CD14-positive monocyte (primary cell): Measurements from ENCODE around the gene CLDN6. TPM values are rescaled to one million over a fixed set of nuclear protein-coding genes. Genes with fewer than 3 reads are reported as not detected.

ENCODE experiments used
- DNase-seq, 3 donors: peaks; one replicate each; pipeline ENCODE4 v3.0.0-alpha.2; 2011 to 2022
- H2AFZ ChIP-seq: 2 replicates; pipeline ENCODE4 v1.6.0; 2012; ENCODE audit warnings: mild to moderate bottlenecking, low read depth, low read length, inconsistent platforms; ENCODE audit not compliant: insufficient read depth, poor library complexity, severe bottlenecking
- H3K27ac ChIP-seq, 2 donors: 1 replicate in 1 of 2; 2 replicates in 1 of 2; pipeline ENCODE4 v1.5.1; 2012 to 2013; ENCODE audit warnings: low read length in 2 of 2, control low read depth in 1 of 2, inconsistent platforms in 1 of 2, low read depth in 1 of 2, mild to moderate bottlenecking in 1 of 2
- H3K27me3 ChIP-seq, 2 donors: one replicate each; pipeline versions ENCODE4 v1.6.0 to v1.6.1; 2011 to 2013; ENCODE audit warnings: low read length in 2 of 2; ENCODE audit not compliant: control insufficient read depth in 2 of 2, insufficient read depth in 2 of 2
- H3K36me3 ChIP-seq, 2 donors: replicated peaks in 1 of 2; 1 replicate in 1 of 2; 2 replicates in 1 of 2; pipeline versions ENCODE4 v1.5.1 to v1.6.1; 2012 to 2013; ENCODE audit warnings: low read length in 2 of 2, control low read depth in 1 of 2, inconsistent platforms in 1 of 2, mild to moderate bottlenecking in 1 of 2; ENCODE audit not compliant: insufficient read depth in 2 of 2, control insufficient read depth in 1 of 2
- H3K4me1 ChIP-seq, 2 donors: 1 replicate in 1 of 2; 2 replicates in 1 of 2; pipeline versions ENCODE4 v1.5.1 to v1.6.1; 2012 to 2013; ENCODE audit warnings: low read length in 2 of 2, control low read depth in 1 of 2, inconsistent platforms in 1 of 2, mild to moderate bottlenecking in 1 of 2, moderate library complexity in 1 of 2; ENCODE audit not compliant: insufficient read depth in 2 of 2, control insufficient read depth in 1 of 2
- H3K4me2 ChIP-seq: replicated peaks from 2 replicates; pipeline ENCODE3; 2012; ENCODE audit warnings: low read length, moderate library complexity, mild to moderate bottlenecking; ENCODE audit not compliant: poor library complexity, severe bottlenecking; ENCODE audit errors: extremely low read depth
- H3K4me3 ChIP-seq, 3 experiments: fragments of 200-600 bp in 1 of 3; sonication (generic) in 1 of 3; replicated peaks in 1 of 3; 1 replicate in 2 of 3; 2 replicates in 1 of 3; pipeline ENCODE4 v1.5.1; 2011 to 2013; ENCODE audit warnings: low read length in 3 of 3, mild to moderate bottlenecking in 3 of 3, control low read depth in 2 of 3, low read depth in 2 of 3, inconsistent platforms in 1 of 3, moderate library complexity in 1 of 3
- H3K79me2 ChIP-seq: 2 replicates; pipeline ENCODE4 v1.6.0; 2012; ENCODE audit warnings: mild to moderate bottlenecking, control low read depth, inconsistent platforms, low read length, moderate library complexity; ENCODE audit not compliant: insufficient read depth
- H3K9ac ChIP-seq: 2 replicates; pipeline ENCODE4 v1.6.0; 2017; ENCODE audit warnings: low read length, mild to moderate bottlenecking; ENCODE audit not compliant: insufficient read depth, poor library complexity, severe bottlenecking
- H3K9me3 ChIP-seq, 2 donors: replicated peaks in 1 of 2; 1 replicate in 1 of 2; 2 replicates in 1 of 2; pipeline versions ENCODE4 v1.5.1 to v1.6.1; 2012 to 2013; ENCODE audit warnings: low read length in 2 of 2, control low read depth in 1 of 2; ENCODE audit not compliant: control insufficient read depth in 1 of 2, insufficient read depth in 1 of 2
- H4K20me1 ChIP-seq: 2 replicates; pipeline ENCODE4 v1.6.0; 2012; ENCODE audit warnings: mild to moderate bottlenecking, low read length, control low read depth, moderate library complexity; ENCODE audit not compliant: insufficient read depth
- H3K27ac Mint-ChIP-seq, 7 donors: one replicate each; pipeline ENCODE4 v1.8.0; 2020; ENCODE audit warnings: mild to moderate bottlenecking in 7 of 7, mixed read lengths in 7 of 7, moderate library complexity in 6 of 7, inconsistent platforms in 2 of 7
- H3K27me3 Mint-ChIP-seq, 3 donors: one replicate each; pipeline ENCODE4 v1.8.0; 2021 to 2022; ENCODE audit warnings: low read depth in 3 of 3, mild to moderate bottlenecking in 3 of 3, mixed read lengths in 3 of 3, moderate library complexity in 3 of 3, inconsistent platforms in 1 of 3
- H3K36me3 Mint-ChIP-seq, 2 donors: one replicate each; pipeline ENCODE4 v1.8.0; 2020; ENCODE audit warnings: mixed read lengths in 2 of 2, inconsistent platforms in 1 of 2, mild to moderate bottlenecking in 1 of 2
- H3K4me1 Mint-ChIP-seq: one replicate; pipeline ENCODE4 v1.8.0; 2020; ENCODE audit warnings: mild to moderate bottlenecking, mixed read lengths
- H3K4me3 Mint-ChIP-seq, 2 donors: one replicate each; pipeline ENCODE4 v1.8.0; 2020; ENCODE audit warnings: mild to moderate bottlenecking in 2 of 2, mixed read lengths in 2 of 2, moderate library complexity in 1 of 2
- H3K9me3 Mint-ChIP-seq, 7 donors: one replicate each; pipeline ENCODE4 v1.8.0; 2020 to 2022; ENCODE audit warnings: mixed read lengths in 7 of 7, mild to moderate bottlenecking in 6 of 7, moderate library complexity in 6 of 7, inconsistent platforms in 2 of 7
- WGBS: methylation state at CpG from one replicate; pipeline ENCODE4 v1.1.5; 2013; ENCODE audit warnings: missing lambda C conversion rate; ENCODE audit not compliant: insufficient coverage; 5-methylcytosine and 5-hydroxymethylcytosine counted together
- intact Hi-C, 2 donors: fragments of 100-400 bp; cut with micrococcal nuclease; formaldehyde crosslinking; loops; one replicate each; pipeline versions ENCODE4 v1.15.0 to v1.15.1; 2023
- polyA plus RNA-seq, 3 donors: library from polyadenylated mRNA; depleted of rRNA in 1 of 3; unstranded in 2 of 3; stranded (reverse) in 1 of 3; fragments of 300-500 nt in 2 of 3; fragments of >200 nt in 1 of 3; fragmentation: Illumina TruSeq in 2 of 3; gene quantifications; 1 replicate in 2 of 3; 2 replicates in 1 of 3; pipeline ENCODE4 v1.2.3, GENCODE V29; 2012 to 2021
- TF ChIP-seq, protein P1 (sequence below): fragments of 200-600 bp; IDR thresholded peaks from one replicate; pipeline ENCODE4 v1.8.0; 2022; ENCODE audit warnings: antibody characterized with exemption, mild to moderate bottlenecking

Gene CLDN6
- polyA plus RNA-seq, 3 donors: not detected

GRCh38 chr16:3047387-3047720 is 29.4 kb upstream of the CLDN6 start:
- H3K4me2 ChIP-seq: peak overlapping the region; percentile 100
- peak overlapping the region; percentile 75 to 93 for H3K4me3 Mint-ChIP-seq
- H2AFZ ChIP-seq: peak overlapping the region; percentile 93
- peaks cover 66% of the 10 kb centered on the region for H3K4me1 Mint-ChIP-seq
- H4K20me1 ChIP-seq: no peaks in the 10 kb centered on the region
- DNase-seq: no peak
- no peaks in the 10 kb centered on the region for H3K36me3 ChIP-seq
- WGBS: 21% methylated on average over 11 of the region's 13 CpGs
- H3K4me3 ChIP-seq: peak overlapping the region in 2 of 3 experiments; percentile 22 to 86
- H3K27ac ChIP-seq: no peak overlapping the region
- H3K27me3 Mint-ChIP-seq: peaks cover 29 to 45% (median 38%) of the 10 kb centered on the region in 3 donors
- intact Hi-C loops: no loop called here
- peak overlapping the region; percentile 70 for H3K9ac ChIP-seq
- H3K4me1 ChIP-seq: peaks cover 69 to 87% of the 10 kb centered on the region in 2 donors
- H3K9me3 ChIP-seq: no peaks in the 10 kb centered on the region
- peak overlapping the region in 1 of 7 donors; percentile 62 for H3K27ac Mint-ChIP-seq
- TF ChIP-seq, protein P1, sequence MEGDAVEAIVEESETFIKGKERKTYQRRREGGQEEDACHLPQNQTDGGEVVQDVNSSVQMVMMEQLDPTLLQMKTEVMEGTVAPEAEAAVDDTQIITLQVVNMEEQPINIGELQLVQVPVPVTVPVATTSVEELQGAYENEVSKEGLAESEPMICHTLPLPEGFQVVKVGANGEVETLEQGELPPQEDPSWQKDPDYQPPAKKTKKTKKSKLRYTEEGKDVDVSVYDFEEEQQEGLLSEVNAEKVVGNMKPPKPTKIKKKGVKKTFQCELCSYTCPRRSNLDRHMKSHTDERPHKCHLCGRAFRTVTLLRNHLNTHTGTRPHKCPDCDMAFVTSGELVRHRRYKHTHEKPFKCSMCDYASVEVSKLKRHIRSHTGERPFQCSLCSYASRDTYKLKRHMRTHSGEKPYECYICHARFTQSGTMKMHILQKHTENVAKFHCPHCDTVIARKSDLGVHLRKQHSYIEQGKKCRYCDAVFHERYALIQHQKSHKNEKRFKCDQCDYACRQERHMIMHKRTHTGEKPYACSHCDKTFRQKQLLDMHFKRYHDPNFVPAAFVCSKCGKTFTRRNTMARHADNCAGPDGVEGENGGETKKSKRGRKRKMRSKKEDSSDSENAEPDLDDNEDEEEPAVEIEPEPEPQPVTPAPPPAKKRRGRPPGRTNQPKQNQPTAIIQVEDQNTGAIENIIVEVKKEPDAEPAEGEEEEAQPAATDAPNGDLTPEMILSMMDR: no peak
- H3K79me2 ChIP-seq: no peaks in the 10 kb centered on the region
- H3K9me3 Mint-ChIP-seq: peaks cover 0 to 9% (median 3%) of the 10 kb centered on the region in 7 donors
- peaks cover 7 to 31% of the 10 kb centered on the region in 2 donors for H3K27me3 ChIP-seq
- H3K36me3 Mint-ChIP-seq: peaks cover 24 to 29% of the 10 kb centered on the region in 2 donors

- intact Hi-C loops: no loop called here
- Histone ChIP-seq H3K27me3 (peaks cover 7 to 31% of the 10 kb centered on the region in 2 donors), H4K20me1 (no peaks in the 10 kb centered on the region), H3K9ac (peak overlapping the region; percentile 70), H3K4me2 (peak overlapping the region; percentile 100), H2AFZ (peak overlapping the region; percentile 93), H3K4me3 (peak overlapping the region; percentile 51 to 86 (median 73)), H3K79me2 (no peaks in the 10 kb centered on the region), H3K27ac (peak overlapping the region in 1 of 2 donors; percentile 44), H3K36me3 (no peaks in the 10 kb centered on the region), H3K4me1 (peaks cover 66 to 83% of the 10 kb centered on the region in 2 donors), H3K9me3 (no peaks in the 10 kb centered on the region)
- Mint-ChIP-seq H3K36me3 (peaks cover 20 to 26% of the 10 kb centered on the region in 2 donors), H3K9me3 (peaks cover 0 to 9% (median 3%) of the 10 kb centered on the region in 7 donors), H3K4me3 (peak overlapping the region; percentile 75 to 93), H3K27ac (peak overlapping the region in 2 of 7 donors; percentile 41 to 45), H3K4me1 (peaks cover 61% of the 10 kb centered on the region), H3K27me3 (peaks cover 29 to 42% (median 39%) of the 10 kb centered on the region in 3 donors)
- DNase-seq: no peak
- TF ChIP-seq, protein P1: no peak
- WGBS: 3% methylated on average over 50 of the region's 54 CpGs
Measured at GRCh38 chr16:3046641-3047386, 28.8 kb upstream of the CLDN6 start.
